Measurements from ENCODE around the gene SSR4. TPM values are rescaled to one million over a fixed set of nuclear protein-coding genes. Genes with fewer than 3 reads are reported as not detected.

The SSR4 gene
- total RNA-seq, 1 donor: 133 TPM

DNA sequence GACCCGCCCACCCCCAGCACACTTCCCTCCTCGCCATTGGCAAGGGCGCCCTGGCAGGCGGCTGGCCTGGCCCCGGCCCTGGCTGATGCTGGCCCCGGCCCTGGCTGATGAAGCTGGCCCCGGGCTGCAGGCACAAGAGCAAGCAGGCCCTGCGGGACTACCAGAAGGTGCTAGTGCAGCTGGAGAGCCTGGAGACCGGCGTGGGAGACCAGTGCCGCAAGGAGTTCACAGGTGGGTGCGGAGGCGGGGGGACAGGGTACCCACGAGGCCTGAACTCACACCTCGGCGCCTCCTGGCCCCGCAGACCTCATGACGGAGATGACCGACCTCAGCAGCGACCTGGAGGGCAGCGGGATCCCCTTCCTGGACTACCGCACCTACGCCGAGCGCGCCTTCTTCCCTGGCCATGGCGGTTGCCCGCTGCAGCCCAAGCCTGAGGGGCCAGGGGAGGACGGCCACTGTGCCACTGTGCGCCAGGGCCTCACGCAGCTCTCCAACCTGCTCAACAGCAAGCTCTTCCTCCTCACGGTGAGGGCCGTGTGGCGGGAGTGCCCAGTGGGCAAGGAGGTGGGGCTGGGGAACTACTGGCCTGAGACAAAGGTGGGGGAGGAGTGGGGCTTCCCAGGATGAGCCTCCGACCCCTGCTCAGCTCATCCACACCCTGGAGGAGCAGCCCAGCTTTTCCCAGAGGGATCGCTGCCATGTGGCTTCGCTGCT is 19.7 kb upstream of the SSR4 start:
- DNase-seq (ENCODE audit: low read depth): no peak
- TF ChIP-seq, protein P1, sequence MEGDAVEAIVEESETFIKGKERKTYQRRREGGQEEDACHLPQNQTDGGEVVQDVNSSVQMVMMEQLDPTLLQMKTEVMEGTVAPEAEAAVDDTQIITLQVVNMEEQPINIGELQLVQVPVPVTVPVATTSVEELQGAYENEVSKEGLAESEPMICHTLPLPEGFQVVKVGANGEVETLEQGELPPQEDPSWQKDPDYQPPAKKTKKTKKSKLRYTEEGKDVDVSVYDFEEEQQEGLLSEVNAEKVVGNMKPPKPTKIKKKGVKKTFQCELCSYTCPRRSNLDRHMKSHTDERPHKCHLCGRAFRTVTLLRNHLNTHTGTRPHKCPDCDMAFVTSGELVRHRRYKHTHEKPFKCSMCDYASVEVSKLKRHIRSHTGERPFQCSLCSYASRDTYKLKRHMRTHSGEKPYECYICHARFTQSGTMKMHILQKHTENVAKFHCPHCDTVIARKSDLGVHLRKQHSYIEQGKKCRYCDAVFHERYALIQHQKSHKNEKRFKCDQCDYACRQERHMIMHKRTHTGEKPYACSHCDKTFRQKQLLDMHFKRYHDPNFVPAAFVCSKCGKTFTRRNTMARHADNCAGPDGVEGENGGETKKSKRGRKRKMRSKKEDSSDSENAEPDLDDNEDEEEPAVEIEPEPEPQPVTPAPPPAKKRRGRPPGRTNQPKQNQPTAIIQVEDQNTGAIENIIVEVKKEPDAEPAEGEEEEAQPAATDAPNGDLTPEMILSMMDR (IDR thresholded peaks at IDR 0.05; ENCODE audit: insufficient read depth, low read depth, low read length): no peak
- H3K4me3 ChIP-seq (ENCODE audit: low read depth, low read length): no peak overlapping the region

DNA sequence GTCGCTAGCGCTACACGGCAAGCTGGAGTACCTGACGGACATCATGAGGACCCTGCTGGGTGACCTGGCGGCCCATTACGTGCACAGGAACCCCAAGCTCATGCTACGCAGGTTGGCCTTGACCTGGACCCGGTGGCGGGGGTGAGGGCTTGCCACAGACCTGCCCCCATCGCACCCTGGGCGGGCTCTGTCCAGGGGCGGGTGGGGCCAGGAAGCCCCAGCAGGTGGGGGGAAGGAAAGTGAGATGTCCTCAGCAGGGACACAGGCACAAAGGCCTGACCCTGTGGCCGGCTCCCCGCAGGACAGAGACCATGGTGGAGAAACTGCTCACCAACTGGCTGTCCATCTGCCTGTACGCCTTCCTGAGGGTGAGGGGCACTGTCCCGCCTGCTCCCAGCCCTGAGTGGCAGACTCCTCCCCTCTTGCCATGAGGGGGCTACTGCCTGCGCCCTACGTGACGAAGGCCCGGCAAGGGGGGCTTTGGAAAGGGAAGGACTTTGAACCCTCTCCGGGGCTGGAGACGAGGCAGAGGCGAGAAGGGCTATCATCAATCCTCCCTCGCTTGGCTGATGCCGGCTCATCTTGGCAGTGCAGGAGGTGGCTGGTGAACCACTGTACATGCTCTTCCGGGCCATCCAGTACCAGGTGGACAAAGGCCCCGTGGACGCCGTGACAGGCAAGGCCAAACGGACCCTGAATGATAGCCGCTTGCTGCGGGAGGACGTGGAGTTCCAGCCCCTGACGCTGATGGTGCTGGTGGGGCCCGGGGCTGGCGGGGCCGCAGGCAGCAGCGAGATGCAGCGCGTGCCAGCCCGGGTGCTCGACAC is 19.0 kb upstream of the SSR4 start:
- TF ChIP-seq, protein P1 (IDR thresholded peaks at IDR 0.05; ENCODE audit: insufficient read depth, low read depth, low read length): no peak
- no peak for DNase-seq (ENCODE audit: low read depth)
- no peak overlapping the region for H3K4me3 ChIP-seq (ENCODE audit: low read depth, low read length)

DNA sequence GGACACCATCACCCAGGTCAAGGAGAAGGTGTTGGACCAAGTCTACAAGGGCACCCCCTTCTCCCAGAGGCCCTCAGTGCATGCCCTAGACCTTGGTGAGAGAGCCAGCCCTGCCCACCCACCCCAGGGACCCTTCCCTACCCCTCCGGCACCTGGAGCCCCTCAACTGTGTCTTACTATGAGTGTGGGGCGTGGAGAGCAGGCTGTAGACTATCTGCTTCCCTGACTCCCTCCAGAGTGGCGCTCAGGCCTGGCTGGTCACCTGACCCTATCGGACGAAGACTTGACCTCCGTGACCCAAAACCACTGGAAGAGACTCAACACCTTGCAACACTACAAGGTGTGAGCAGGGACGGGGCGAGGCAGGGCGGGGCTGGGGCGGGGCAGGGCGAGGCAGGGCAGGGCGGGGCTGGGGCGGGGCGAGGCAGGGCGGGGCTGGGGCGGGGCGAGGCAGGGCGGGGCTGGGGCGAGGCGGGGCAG is 18.3 kb upstream of the SSR4 start:
- H3K4me3 ChIP-seq (ENCODE audit: low read depth, low read length): no peak overlapping the region
- TF ChIP-seq, protein P1 (IDR thresholded peaks at IDR 0.05; ENCODE audit: insufficient read depth, low read depth, low read length): no peak
- no peak for DNase-seq (ENCODE audit: low read depth)

DNA sequence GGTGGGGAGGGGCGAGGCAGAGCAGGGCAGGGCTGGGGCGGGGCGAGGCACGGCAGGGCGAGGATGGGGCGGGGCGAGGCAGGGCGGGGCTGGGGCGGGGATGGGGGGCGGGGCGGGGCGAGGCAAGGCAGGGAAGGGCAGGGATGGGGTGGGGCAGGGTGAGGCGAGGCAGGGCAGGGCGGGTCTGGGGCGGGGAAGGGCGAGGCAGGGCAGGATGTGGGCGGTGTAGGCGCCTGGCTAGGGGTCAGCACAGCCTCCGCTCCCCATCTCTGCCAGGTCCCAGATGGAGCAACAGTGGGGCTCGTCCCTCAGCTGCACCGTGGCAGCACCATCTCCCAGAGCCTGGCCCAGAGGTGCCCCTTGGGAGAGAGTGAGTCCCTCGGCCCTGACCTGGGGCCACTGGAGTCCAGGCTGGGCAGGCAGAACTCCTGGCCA is 17.8 kb upstream of the SSR4 start:
- no peak for DNase-seq (ENCODE audit: low read depth)
- TF ChIP-seq, protein P1 (IDR thresholded peaks at IDR 0.05; ENCODE audit: insufficient read depth, low read depth, low read length): no peak
- H3K4me3 ChIP-seq (ENCODE audit: low read depth, low read length): no peak overlapping the region

DNA sequence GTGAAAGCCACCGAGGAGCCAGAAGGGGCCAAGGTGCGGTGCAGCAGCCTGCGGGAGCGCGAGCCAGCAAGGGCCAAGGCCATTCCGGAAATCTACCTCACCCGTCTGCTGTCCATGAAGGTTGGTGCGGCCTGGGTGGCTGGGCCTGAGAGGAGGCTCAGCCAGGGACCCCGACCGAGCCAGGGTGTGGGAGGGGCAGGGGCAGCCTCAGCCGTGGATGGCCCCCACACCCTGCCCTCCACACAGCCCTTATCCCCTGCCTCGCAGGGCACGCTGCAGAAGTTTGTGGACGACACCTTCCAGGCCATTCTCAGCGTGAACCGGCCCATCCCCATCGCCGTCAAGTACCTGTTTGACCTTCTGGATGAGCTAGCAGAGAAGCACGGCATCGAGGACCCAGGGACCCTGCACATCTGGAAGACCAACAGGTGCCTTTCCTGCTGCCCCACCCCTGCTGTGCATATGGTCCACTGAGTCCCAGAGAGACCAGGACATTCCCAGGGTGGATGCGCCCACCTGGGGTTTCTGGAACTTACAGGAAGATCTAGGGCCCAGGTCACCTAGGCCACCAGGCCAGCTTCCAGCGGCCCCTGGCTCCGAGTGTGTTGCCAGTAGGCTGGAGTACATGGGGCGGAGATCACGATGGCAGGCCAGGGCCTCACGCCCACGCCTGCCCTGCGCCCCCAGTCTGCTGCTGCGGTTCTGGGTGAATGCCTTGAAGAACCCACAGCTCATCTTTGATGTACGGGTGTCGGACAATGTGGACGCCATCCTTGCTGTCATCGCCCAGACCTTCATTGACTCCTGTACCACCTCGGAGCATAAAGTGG is 17.0 kb upstream of the SSR4 start:
- TF ChIP-seq, protein P1 (IDR thresholded peaks at IDR 0.05; ENCODE audit: insufficient read depth, low read depth, low read length): no peak
- no peak overlapping the region for H3K4me3 ChIP-seq (ENCODE audit: low read depth, low read length)
- DNase-seq (ENCODE audit: low read depth): no peak

DNA sequence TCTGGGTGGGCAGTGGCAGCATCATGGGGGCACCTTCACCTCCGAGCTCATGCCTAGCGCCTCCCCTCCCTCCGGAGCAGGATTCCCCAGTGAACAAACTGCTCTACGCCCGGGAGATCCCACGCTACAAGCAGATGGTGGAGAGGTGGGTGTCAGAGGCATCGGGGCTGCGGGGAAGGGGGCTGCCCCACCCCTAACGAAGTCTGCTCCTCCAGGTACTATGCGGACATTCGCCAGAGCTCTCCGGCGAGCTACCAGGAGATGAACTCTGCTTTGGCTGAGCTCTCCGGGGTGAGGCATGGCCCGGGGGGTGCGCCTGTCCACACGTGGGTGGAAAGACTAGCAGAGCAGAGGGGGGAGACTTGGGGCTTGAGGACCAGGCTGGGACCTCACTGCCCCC is 16.3 kb upstream of the SSR4 start:
- TF ChIP-seq, protein P1 (IDR thresholded peaks at IDR 0.05; ENCODE audit: insufficient read depth, low read depth, low read length): no peak
- DNase-seq (ENCODE audit: low read depth): no peak

More for the DNA sequence above, 16.3 kb upstream of the SSR4 start:
- H3K4me3 ChIP-seq (ENCODE audit: low read depth, low read length): no peak overlapping the region

Measured in fibroblast of villous mesenchyme (primary cell).